H1 (cell line): ENCODE measurements around the gene PID1. TPM values are rescaled to one million over a fixed set of nuclear protein-coding genes. Genes with fewer than 3 reads are reported as not detected.

Experiments used
- EZH2 ChIP-seq: fragments of 200-600 bp; sonication (generic); IDR thresholded peaks from 2 replicates; pipeline ENCODE4 v1.7.1; 2012; ENCODE audit warnings: low read depth, mild to moderate bottlenecking, moderate library complexity, low read length, inconsistent platforms; ENCODE audit not compliant: severe bottlenecking
- POU5F1 ChIP-seq: IDR thresholded peaks from 2 replicates; pipeline ENCODE4 v1.6.1; 2011; ENCODE audit warnings: low read depth, mild to moderate bottlenecking, low read length, moderate library complexity
- RNF2 ChIP-seq: fragments of 200-900, 300-1000 bp; sonication (generic); IDR thresholded peaks from 2 replicates; pipeline ENCODE4 v1.7.1; 2016; ENCODE audit warnings: borderline replicate concordance, low read depth, mild to moderate bottlenecking, antibody characterized with exemption, low read length; ENCODE audit not compliant: poor library complexity, severe bottlenecking; ENCODE audit errors: missing control alignments
- polyA plus RNA-seq, 7 experiments: library from polyadenylated mRNA; depleted of rRNA in 3 of 7; stranded (reverse) in 5 of 7; unstranded in 2 of 7; fragments of >200 nt in 5 of 7; fragments of 200-250 nt in 2 of 7; gene quantifications; 1 replicate in 5 of 7; 2 replicates in 1 of 7; 4 replicates in 1 of 7; pipeline versions ENCODE4 v1.2.1 to v1.2.3, GENCODE V29; 2011 to 2013; ENCODE audit warnings: missing spikeins in 2 of 7, mixed read lengths in 2 of 7
- total RNA-seq: library from RNA; stranded (reverse); fragmentation: NEBNext Ultra II Directional; extraction: Animal tissue kit (Norgen Biotek cat#: 25700); gene quantifications from 2 replicates; pipeline ENCODE4 v1.2.1, GENCODE V29; 2021

The PID1 gene
- total and polyA plus RNA-seq, 2 of the 8 experiments (the other 6 are each of a cell fraction or from before 2014, with no cell fraction given), result 1.5 to 3.3 TPM

GRCh38 chr2:229243890-229244560, 27.1 kb downstream of the PID1 start (continued):
- TF ChIP-seq POU5F1 (no peak), EZH2 (no peak), RNF2 (no peak)
